CD4-positive, alpha-beta memory T cell (primary cell): Measurements from ENCODE around the gene SP3. TPM values are rescaled to one million over a fixed set of nuclear protein-coding genes. Genes with fewer than 3 reads are reported as not detected.

Experiments used
- CTCF ChIA-PET: fragments of 350-600 bp; sonication (Branson Sonifier 250); formaldehyde crosslinking; loops from one replicate; lab custom pipeline; 2021; ENCODE audit warnings: inconsistent platforms; ENCODE audit not compliant: partially characterized antibody; lab: Charles Lee
- POLR2A ChIA-PET: fragments of 350-600 bp; sonication (Branson Sonifier 250); formaldehyde crosslinking; loops from one replicate; lab custom pipeline; 2021; ENCODE audit not compliant: partially characterized antibody; lab: Charles Lee
- DNase-seq, 5 donors: peaks; one replicate each; pipeline versions ENCODE4 v3.0.0 to v3.0.0-alpha.2; 2020 to 2022; ENCODE audit warnings: mixed read lengths in 1 of 5
- H3K27ac ChIP-seq: one replicate; pipeline ENCODE4 v1.7.0; 2013; ENCODE audit warnings: low read depth, low read length
- H3K27me3 ChIP-seq: 2 replicates; pipeline ENCODE4 v1.7.0; 2013; ENCODE audit warnings: mild to moderate bottlenecking, low read length, moderate library complexity; ENCODE audit not compliant: insufficient read depth
- H3K36me3 ChIP-seq: 2 replicates; pipeline ENCODE4 v1.7.0; 2013; ENCODE audit warnings: mild to moderate bottlenecking, low read length, moderate library complexity; ENCODE audit not compliant: insufficient read depth
- H3K4me1 ChIP-seq: 2 replicates; pipeline ENCODE4 v1.7.0; 2013; ENCODE audit warnings: mild to moderate bottlenecking, low read length, moderate library complexity; ENCODE audit not compliant: insufficient read depth
- H3K4me3 ChIP-seq, 2 donors: one replicate each; pipeline ENCODE4 v1.7.0; 2013; ENCODE audit warnings: low read length in 2 of 2, mild to moderate bottlenecking in 1 of 2
- H3K9me3 ChIP-seq, 2 donors: one replicate each; pipeline ENCODE4 v1.7.0; 2013; ENCODE audit warnings: low read length in 2 of 2, control low read depth in 1 of 2; ENCODE audit not compliant: control insufficient read depth in 1 of 2
- H3K27ac Mint-ChIP-seq, 7 donors: one replicate each; pipeline ENCODE4 v1.8.0; 2020 to 2021; ENCODE audit warnings: mixed read lengths in 7 of 7, mild to moderate bottlenecking in 6 of 7, inconsistent platforms in 3 of 7, moderate library complexity in 3 of 7
- H3K27me3 Mint-ChIP-seq, 2 donors: one replicate each; pipeline ENCODE4 v1.8.0; 2020 to 2021; ENCODE audit warnings: mixed read lengths in 2 of 2
- H3K36me3 Mint-ChIP-seq, 2 donors: one replicate each; pipeline ENCODE4 v1.8.0; 2020 to 2021; ENCODE audit warnings: mixed read lengths in 2 of 2, inconsistent platforms in 1 of 2, mild to moderate bottlenecking in 1 of 2
- H3K4me1 Mint-ChIP-seq, 4 donors: one replicate each; pipeline ENCODE4 v1.8.0; 2020 to 2021; ENCODE audit warnings: mixed read lengths in 4 of 4, mild to moderate bottlenecking in 1 of 4
- H3K4me3 Mint-ChIP-seq, 8 donors: one replicate each; pipeline ENCODE4 v1.8.0; 2020 to 2021; ENCODE audit warnings: mixed read lengths in 8 of 8, mild to moderate bottlenecking in 7 of 8, moderate library complexity in 6 of 8, inconsistent platforms in 3 of 8
- H3K9me3 Mint-ChIP-seq, 8 donors: one replicate each; pipeline ENCODE4 v1.8.0; 2020 to 2021; ENCODE audit warnings: mixed read lengths in 8 of 8, mild to moderate bottlenecking in 5 of 8, inconsistent platforms in 3 of 8, moderate library complexity in 1 of 8
- intact Hi-C: fragments of 100-400 bp; cut with micrococcal nuclease; formaldehyde crosslinking; loops from one replicate; pipeline ENCODE4 v1.15.1; 2023
- polyA plus RNA-seq, 2 donors: library from polyadenylated mRNA; unstranded; fragments of 300-500 nt; fragmentation: Illumina TruSeq; gene quantifications; one replicate each; pipeline ENCODE4 v1.2.3, GENCODE V29; 2021
- total RNA-seq, 2 experiments: library from RNA; stranded (reverse); gene quantifications; one replicate each; pipeline ENCODE4 v1.2.3, GENCODE V29; 2021

SP3 gene
- total and polyA plus RNA-seq, 4 experiments from 2014 or later: 55.5 to 130 (median 100) TPM

GRCh38 chr2:173862612-173863217 is 102.5 kb downstream of the SP3 start:
- Histone ChIP-seq H3K4me1 (no peaks in the 10 kb centered on the region), H3K27me3 (no peaks in the 10 kb centered on the region), H3K36me3 (no peaks in the 10 kb centered on the region), H3K9me3 (no peaks in the 10 kb centered on the region), H3K27ac (no peak overlapping the region), H3K4me3 (no peak overlapping the region)
- no peak overlapping the region for H3K4me3 Mint-ChIP-seq
- ChIA-PET CTCF (interaction anchor here (1.4 kb wide), 1 partner anchor 9 kb away, joined by 3 read pairs; no protein-coding TSS in a partner anchor), POLR2A (no interaction called here)
- H3K27ac Mint-ChIP-seq: no peak overlapping the region
- H3K36me3 Mint-ChIP-seq: no peaks in the 10 kb centered on the region
- H3K27me3 Mint-ChIP-seq: peaks cover 5 to 16% of the 10 kb centered on the region in 2 donors
- H3K9me3 Mint-ChIP-seq: no peaks in the 10 kb centered on the region
- no peaks in the 10 kb centered on the region for H3K4me1 Mint-ChIP-seq
- intact Hi-C loops: no loop called here
- no peak for DNase-seq

GRCh38 chr2:173860566-173860965 is 104.6 kb downstream of the SP3 start:
- Mint-ChIP-seq H3K27ac (no peak overlapping the region), H3K4me1 (no peaks in the 10 kb centered on the region), H3K36me3 (no peaks in the 10 kb centered on the region), H3K9me3 (no peaks in the 10 kb centered on the region), H3K27me3 (peaks cover 2 to 16% of the 10 kb centered on the region in 2 donors), H3K4me3 (no peak overlapping the region)
- Histone ChIP-seq H3K27me3 (no peaks in the 10 kb centered on the region), H3K27ac (no peak overlapping the region), H3K9me3 (no peaks in the 10 kb centered on the region), H3K4me1 (no peaks in the 10 kb centered on the region), H3K36me3 (no peaks in the 10 kb centered on the region), H3K4me3 (no peak overlapping the region)
- POLR2A ChIA-PET: no interaction called here
- CTCF ChIA-PET: no interaction called here
- intact Hi-C loops: no loop called here
- DNase-seq: no peak

- no peak for DNase-seq
- intact Hi-C loops: no loop called here
- H3K27me3 ChIP-seq: no peaks in the 10 kb centered on the region
- no peak overlapping the region for H3K27ac ChIP-seq
- Mint-ChIP-seq H3K9me3 (no peaks in the 10 kb centered on the region), H3K4me1 (no peaks in the 10 kb centered on the region), H3K4me3 (no peak overlapping the region), H3K27me3 (peaks cover 2 to 16% of the 10 kb centered on the region in 2 donors), H3K27ac (no peak overlapping the region), H3K36me3 (no peaks in the 10 kb centered on the region)
- H3K9me3 ChIP-seq: no peaks in the 10 kb centered on the region
- POLR2A ChIA-PET: no interaction called here
- CTCF ChIA-PET: no interaction called here
- H3K36me3 ChIP-seq: no peaks in the 10 kb centered on the region
- H3K4me1 ChIP-seq: no peaks in the 10 kb centered on the region
- no peak overlapping the region for H3K4me3 ChIP-seq
Observed at GRCh38 chr2:173860082-173860481, 105.1 kb downstream of the SP3 start.

- CTCF ChIA-PET: no interaction called here
- no peak overlapping the region for H3K4me3 Mint-ChIP-seq
- H3K27me3 ChIP-seq: no peaks in the 10 kb centered on the region
- no peak overlapping the region for H3K27ac Mint-ChIP-seq
- no peak for DNase-seq
- no peaks in the 10 kb centered on the region for H3K4me1 Mint-ChIP-seq
- POLR2A ChIA-PET: no interaction called here
- H3K9me3 ChIP-seq: no peaks in the 10 kb centered on the region
- no peaks in the 10 kb centered on the region for H3K9me3 Mint-ChIP-seq
- H3K36me3 ChIP-seq: no peaks in the 10 kb centered on the region
- no peak overlapping the region for H3K27ac ChIP-seq
- H3K27me3 Mint-ChIP-seq: peaks cover 2 to 16% of the 10 kb centered on the region in 2 donors
- intact Hi-C loops: no loop called here
- H3K4me1 ChIP-seq: no peaks in the 10 kb centered on the region
- no peak overlapping the region for H3K4me3 ChIP-seq
- no peaks in the 10 kb centered on the region for H3K36me3 Mint-ChIP-seq
Observed at GRCh38 chr2:173858291-173858731, 106.9 kb downstream of the SP3 start.
